SH-SY5Y (cell line): ENCODE data around the gene BTNL9.

Source experiments
- GATA2 ChIP-seq: IDR thresholded peaks from 2 replicates; pipeline ENCODE4 v1.6.1; 2011; ENCODE audit warnings: mild to moderate bottlenecking, low read depth, low read length
- GATA3 ChIP-seq: IDR thresholded peaks from 2 replicates; pipeline ENCODE4 v1.6.1; 2011; ENCODE audit warnings: low read depth, mild to moderate bottlenecking, low read length, moderate library complexity

DNA sequence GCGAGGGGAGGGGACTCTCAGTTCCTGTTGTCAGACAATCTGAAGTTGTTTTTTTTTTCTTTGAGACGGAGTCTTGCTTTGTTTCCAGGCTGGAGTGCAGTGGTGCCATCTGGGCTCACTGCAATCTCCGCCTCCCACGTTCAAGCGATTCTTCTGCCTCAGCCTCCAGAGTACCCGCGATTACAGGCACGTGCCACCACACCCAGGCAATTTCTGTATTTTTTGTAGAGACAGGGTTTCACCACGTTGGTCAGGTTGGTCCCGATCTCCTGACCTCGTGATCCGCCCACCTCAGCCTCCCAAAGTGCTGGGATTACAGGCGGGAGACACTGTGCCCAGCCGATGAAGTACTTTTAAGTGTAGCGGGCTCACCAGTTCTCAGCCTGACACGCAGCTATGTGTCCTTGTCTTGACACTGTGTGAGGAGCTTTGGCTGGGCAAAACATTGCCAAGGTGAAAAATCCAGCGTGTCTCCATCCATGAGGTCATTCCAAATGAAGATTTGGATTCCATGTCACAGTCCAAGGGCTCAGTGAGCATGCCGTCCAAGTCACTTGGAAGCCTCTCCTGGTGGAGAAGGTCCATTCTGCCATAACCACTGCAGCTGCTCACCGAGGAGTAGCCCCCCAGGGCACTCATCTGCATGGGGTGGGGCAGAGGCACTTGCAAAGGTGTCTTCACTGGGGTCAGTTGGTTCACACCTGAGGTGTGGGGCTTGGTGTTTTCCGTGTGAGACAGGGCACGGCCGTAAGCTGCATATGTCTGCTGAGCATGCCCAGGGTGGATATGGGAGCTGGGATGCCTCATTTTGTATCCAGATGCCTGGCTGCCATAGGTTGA, 58.9 kb downstream of the BTNL9 start:
- TF ChIP-seq GATA2: no peak
- no peak for TF ChIP-seq GATA3
